Measurements from ENCODE around the gene PLEKHA4.

- no peak for TF ChIP-seq CTCF (IDR thresholded peaks at IDR 0.05)
- TF ChIP-seq POLR2A (IDR thresholded peaks at IDR 0.05) = no peak
- TF ChIP-seq EP300 (IDR thresholded peaks at IDR 0.05) = no peak
These were observed 9.4 kb upstream of the PLEKHA4 start for GRCh38 chr19:48877855-48878195.

All from tibial nerve (tissue), 4 donors.